ENCODE measurements around the gene CD244.
"Not testable (repeated sequence)": the region's sequence is repeated elsewhere in the genome, so short reads cannot be mapped to it uniquely, and the experiment has no call there.

CD244 gene

DNA sequence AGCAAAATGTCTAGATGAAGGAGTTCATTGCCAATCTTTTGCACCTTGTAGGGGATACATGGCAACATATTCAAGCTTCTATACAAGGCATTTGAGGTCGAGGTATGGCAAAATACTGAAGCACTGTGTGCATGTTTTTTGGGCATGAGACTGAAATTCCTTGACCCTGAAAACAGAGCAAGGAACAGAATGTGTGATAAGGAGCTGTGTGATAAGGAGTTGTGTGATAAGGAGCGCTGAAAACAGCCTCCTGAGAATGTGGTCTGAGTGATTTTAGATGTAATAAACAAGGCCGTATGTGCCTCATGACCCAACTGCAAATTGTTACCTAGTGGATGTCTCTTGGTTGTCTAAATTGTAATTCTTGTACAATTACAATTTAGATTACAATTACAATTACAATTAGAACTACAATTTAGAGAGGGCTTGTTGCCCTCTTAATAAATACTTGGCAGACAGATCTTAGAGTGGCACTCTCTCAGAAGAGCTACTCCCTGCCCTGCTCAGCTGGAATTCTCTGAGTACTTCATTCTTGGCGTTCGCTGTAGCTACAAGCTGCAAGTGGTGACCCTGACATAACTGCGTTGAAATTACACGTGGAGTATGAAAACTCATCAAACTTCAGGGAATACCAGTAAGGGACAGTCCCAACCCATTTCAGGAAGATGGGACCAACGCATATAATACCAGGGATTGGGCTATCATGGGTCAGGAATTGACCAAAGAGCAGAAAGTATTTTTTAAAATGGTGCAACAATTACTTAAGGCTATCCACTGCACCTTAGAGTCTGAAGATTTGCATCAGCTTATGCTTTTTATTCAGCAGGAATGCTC is 42.3 kb upstream of the CD244 start:
- DNase-seq (ENCODE audit: low read depth): peak; percentile 69
- TF ChIP-seq, protein P1, sequence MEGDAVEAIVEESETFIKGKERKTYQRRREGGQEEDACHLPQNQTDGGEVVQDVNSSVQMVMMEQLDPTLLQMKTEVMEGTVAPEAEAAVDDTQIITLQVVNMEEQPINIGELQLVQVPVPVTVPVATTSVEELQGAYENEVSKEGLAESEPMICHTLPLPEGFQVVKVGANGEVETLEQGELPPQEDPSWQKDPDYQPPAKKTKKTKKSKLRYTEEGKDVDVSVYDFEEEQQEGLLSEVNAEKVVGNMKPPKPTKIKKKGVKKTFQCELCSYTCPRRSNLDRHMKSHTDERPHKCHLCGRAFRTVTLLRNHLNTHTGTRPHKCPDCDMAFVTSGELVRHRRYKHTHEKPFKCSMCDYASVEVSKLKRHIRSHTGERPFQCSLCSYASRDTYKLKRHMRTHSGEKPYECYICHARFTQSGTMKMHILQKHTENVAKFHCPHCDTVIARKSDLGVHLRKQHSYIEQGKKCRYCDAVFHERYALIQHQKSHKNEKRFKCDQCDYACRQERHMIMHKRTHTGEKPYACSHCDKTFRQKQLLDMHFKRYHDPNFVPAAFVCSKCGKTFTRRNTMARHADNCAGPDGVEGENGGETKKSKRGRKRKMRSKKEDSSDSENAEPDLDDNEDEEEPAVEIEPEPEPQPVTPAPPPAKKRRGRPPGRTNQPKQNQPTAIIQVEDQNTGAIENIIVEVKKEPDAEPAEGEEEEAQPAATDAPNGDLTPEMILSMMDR (IDR thresholded peaks at IDR 0.05; ENCODE audit: low read length, missing control alignments): no peak
- H3K4me3 ChIP-seq (replicated peaks; ENCODE audit: low read depth, low read length): no peak overlapping the region

DNA sequence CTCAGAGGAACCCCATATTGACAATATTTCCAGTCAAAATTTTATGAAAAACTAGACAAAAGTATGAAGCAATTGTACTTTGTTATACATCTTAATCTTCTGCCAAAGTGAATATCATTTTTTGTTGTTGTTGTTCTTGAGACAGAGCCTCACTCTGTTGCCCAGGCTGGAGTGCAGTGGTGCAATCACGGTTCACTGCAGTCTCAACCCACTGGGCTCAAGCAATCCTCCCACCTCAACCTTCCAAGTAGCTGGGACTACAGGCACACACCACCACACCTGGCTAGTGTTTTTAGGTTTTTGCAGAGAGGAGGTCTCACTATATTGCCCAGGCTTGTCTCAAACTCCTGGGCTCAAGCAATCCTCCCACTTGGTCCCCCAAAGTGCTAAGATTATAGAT is 39.6 kb upstream of the CD244 start:
- H3K4me3 ChIP-seq (replicated peaks; ENCODE audit: low read depth, low read length): not testable (repeated sequence)

DNA sequence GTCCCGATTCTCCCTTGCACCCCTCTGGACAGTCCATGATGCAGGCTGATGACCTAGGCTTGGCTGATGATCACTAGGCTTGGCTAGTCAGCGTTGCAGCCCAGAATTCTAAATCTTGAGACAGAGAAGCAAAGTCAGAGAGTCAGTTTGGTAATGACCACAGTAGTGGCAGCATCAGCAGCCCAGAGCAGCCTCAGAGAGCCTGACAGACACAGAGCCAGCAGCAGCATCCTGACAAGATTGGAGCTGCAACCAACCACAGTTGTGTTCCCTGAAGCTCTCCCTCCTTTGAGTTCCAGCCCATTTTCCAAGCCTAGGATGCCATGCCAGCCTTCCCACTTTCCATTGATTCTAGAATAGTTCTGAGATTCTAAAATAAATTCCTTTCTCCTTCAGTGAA is 39.1 kb upstream of the CD244 start:
- H3K4me3 ChIP-seq (replicated peaks; ENCODE audit: low read depth, low read length): no peak overlapping the region
- TF ChIP-seq, protein P1 (IDR thresholded peaks at IDR 0.05; ENCODE audit: low read length, missing control alignments): no peak
- DNase-seq (ENCODE audit: low read depth): no peak

More for the DNA sequence above, 39.6 kb upstream of the CD244 start:
- not testable (repeated sequence) for DNase-seq (ENCODE audit: low read depth)

DNA sequence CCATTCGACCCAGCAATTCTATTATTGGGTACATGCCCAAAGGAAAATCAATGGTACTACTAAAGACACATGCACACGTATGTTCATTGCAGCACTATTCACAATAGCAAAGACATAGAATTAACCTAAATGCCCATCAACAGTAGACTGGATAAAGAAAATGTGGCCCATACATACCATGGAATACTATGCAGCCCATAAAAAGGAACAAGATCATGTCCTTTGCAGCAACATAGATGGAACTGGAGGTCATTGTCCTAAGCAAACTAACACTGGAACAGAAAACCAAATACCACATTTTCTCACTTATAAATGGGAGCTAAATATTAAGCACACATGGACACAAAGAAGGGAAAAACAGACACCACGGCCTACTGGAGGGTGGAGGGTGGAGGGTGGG is 38.0 kb upstream of the CD244 start:
- DNase-seq (ENCODE audit: low read depth); H3K4me3 ChIP-seq (replicated peaks; ENCODE audit: low read depth, low read length): not testable (repeated sequence)

DNA sequence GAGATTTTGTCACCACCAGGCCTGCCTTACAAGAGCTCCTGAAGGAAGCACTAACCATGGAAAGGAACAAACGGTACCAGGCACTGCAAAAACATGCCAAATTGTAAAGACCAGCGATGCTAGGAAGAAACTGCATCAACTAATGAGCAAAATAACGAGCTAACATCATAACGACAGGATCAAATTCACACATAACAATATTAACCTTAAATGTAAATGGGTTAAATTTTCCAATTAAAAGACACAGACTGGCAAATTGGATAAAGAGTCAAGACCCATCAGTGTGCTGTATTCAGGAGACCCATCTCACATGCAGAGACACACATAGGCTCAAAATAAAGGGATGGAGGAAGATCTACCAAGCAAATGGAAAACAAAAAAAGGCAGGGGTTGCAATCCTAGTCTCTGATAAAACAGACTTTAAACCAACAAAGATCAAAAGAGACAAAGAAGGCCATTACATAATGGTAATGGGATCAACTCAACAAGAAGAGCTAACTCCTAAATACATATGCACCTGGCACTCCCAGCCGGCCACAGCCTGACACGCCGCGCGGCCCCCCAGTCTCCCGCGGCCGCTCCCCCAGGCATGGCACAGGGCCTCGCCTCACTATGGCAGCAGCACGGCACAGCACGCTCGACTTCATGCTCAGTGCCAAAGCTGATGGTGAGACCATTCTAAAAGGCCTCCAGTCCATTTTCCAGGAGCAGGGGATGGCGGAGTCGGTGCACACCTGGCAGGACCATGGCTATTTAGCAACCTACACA is 31.9 kb upstream of the CD244 start:
- not testable (repeated sequence) for DNase-seq (ENCODE audit: low read depth); H3K4me3 ChIP-seq (replicated peaks; ENCODE audit: low read depth, low read length)

DNA sequence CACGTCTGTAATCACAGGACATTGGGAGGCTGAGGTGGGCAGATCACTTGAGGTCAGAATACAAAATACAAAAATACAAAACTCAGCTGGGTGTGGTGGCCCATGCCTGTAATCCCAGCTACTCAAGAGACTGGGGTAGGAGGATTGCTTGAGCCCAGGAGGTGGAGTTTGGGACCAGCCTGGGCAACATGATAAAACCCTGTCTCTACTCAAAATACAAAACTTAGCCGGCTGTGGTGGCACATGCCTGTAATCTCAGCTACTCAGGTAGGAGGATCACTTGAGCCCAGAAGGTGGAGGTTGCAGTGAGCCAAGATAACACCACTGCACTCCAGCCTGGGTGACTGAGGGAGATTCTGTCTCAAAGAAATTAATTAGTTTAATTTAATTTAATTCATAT is 28.8 kb upstream of the CD244 start:
- no peak overlapping the region for H3K4me3 ChIP-seq (replicated peaks; ENCODE audit: low read depth, low read length)
- no peak for DNase-seq (ENCODE audit: low read depth)
- TF ChIP-seq, protein P1 (IDR thresholded peaks at IDR 0.05; ENCODE audit: low read length, missing control alignments): no peak

DNA sequence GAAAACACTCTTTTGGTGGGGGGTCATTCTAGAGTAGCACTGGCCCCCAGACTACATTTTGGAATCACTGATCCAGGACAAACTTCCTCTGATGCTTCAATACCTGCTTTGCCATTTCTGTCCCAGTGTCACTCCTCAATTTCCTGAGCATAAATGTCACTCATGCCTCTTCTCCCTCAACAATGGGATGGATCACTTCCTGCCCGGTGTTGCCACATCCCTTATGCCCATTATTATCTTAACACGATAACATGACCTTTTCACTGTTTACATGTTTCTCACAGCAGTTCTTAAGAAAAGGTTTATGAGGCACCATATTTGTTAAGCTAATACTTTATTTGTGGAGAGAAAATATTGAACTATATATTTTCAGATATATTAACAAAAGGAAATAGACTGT is 26.2 kb upstream of the CD244 start:
- TF ChIP-seq, protein P1 (IDR thresholded peaks at IDR 0.05; ENCODE audit: low read length, missing control alignments): no peak
- no peak for DNase-seq (ENCODE audit: low read depth)
- H3K4me3 ChIP-seq (replicated peaks; ENCODE audit: low read depth, low read length): no peak overlapping the region

DNA sequence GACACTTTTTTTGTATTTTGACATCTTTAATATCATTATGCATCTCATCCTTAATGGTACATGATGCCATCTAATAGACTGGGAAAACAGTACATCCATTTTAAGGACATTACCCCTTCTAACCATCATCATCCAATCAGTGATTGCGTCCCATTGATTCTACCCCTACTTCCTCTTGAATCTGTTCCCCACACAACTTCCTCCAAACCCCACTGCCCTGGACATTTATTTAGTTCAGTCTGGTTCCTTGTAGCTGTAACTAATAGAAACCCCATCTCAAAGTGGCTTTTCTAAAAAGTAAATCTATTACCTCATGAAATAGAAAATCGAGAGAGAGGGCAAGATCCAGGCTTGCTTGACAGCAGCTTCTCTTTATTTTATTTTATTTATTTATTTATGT is 24.4 kb upstream of the CD244 start:
- DNase-seq (ENCODE audit: low read depth): no peak
- H3K4me3 ChIP-seq (replicated peaks; ENCODE audit: low read depth, low read length): no peak overlapping the region
- TF ChIP-seq, protein P1 (IDR thresholded peaks at IDR 0.05; ENCODE audit: low read length, missing control alignments): no peak
